Cerebellar cortex (tissue), 1 donor: ENCODE measurements around the gene RASD1.

Experiments
- DNase-seq: peaks from one replicate; pipeline ENCODE4 v3.0.0-alpha.2; 2015; ENCODE audit warnings: low spot score

The RASD1 gene

DNA sequence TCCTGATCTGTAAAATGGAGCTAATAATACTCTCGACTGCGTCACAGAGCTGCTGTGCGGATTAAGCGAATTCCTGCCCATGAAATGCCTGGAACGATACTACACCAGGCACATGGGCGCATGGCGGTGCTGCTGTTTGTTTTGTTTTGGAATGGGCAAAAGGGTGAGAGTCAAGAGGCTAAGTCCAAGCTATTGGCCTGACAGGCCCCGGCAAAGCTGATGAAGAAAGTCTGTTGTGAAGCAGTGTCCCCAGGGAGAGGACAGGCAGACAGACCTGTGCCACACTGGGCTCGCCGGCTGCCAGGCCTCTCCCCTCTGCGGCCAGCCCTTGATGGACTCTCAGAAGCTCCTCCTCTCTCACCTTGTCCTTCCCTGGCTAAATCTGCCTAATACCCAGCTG lies 31.3 kb upstream of the RASD1 start:
- DNase-seq, result no peak

DNA sequence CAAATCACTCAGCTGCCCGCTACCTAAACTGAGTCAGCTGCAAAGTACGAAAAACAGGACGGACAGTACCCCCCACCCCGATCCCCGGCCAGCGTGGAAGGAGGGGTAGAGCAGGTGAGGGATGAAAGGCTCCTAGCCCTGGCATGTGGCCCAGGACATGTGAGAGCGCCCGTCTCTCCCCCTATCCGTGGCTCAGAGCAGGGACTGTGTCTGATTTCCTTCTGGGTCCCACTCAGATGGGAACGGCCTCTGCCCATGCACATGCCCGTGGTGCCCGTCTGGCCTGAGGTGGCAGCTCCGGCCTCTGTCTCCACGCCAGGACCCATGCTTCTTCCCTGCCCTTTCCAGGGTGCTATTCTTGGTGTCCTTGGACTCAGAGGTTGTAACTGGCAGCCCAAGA lies 30.2 kb upstream of the RASD1 start:
- no peak for DNase-seq

GRCh38 chr17:17525956-17526355 lies 29.8 kb upstream of the RASD1 start:
- DNase-seq, result no peak

GRCh38 chr17:17525311-17525710 lies 29.1 kb upstream of the RASD1 start:
- DNase-seq, result no peak

- DNase-seq, result no peak
These were observed 27.7 kb upstream of the RASD1 start for GRCh38 chr17:17523731-17524490.

DNA sequence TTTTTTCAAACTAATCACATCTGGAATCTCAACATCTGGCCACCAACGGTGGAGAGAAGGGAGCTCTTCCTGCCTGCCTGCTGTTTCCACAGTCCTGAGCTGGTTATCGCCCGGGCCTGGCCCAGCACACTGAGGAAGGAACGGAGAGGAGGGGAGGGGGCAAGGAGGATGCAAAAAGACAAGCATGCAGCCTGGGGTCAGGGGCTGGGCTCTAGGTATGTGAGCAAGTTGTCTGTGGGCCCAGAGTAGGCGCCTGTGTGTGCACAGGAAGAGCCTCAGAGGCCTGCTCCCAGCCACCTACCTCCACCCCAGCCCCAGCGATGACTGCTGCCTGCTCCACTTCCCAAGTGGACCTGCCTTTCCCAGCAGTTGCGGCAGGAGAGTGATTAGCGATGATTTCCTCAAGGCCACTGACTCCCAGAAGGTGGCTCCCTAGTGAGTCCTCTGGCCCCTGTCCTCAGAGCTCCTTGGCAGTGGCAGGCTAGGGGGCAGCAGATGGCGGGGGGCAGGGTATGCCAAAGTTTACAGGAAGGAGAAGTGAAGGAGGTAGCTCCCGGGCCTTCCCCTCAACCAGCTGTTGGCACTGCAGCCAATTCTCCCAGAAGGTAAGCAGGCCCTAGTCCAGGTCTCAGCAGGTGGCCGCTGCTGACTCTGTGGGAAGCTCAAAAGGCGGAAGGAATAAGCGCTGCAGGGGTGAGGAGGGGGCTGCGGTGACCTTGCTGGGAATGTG lies 27.0 kb upstream of the RASD1 start:
- no peak for DNase-seq

GRCh38 chr17:17520599-17521232 lies 24.5 kb upstream of the RASD1 start:
- no peak for DNase-seq

GRCh38 chr17:17519886-17520285 lies 23.7 kb upstream of the RASD1 start:
- DNase-seq, result no peak

- DNase-seq, result no peak
These were observed 22.8 kb upstream of the RASD1 start for GRCh38 chr17:17518951-17519350.

- no peak for DNase-seq
These were observed 21.8 kb upstream of the RASD1 start for GRCh38 chr17:17518014-17518413.

DNA sequence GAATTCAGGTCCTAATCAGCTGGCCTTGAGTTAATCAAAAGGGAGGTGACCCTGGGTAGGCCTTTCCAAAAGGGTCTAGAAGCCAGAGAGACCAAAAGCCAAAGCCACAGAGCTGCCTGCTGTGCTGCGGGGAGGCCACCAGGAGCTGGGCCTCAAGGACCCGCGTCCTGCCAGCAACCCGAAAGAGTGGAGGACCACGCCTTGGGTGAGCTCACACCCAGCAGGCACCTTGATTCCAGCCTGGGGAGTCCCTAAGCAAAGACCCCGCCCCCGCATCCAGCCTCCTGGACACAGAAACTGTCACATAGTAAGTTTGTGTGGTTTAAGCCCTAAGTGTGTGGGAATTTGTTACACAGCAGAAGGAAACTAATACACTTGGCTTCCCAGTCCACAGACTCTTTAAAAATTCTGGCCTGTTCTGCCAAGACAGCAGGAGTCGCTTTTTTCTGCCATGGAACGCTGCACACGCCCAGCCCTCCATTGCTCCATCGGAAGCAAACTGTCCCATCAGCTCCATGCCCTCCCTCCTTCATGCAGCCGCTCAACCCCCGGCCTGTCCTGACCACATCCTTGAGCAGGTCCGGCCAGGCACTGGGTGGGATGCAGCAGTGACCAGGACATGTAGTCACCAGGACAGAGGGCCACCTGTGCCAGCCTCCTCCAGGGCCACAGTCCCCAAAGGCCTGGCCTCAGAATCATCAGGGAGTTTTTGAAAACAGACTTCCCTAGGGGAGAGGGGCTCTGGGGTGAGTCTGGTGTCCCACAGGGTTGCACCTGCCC lies 20.9 kb upstream of the RASD1 start:
- DNase-seq, result no peak

GRCh38 chr17:17515934-17516930 lies 20.0 kb upstream of the RASD1 start:
- DNase-seq, result peak; percentile 64

- no peak for DNase-seq
These were observed 19.1 kb upstream of the RASD1 start for GRCh38 chr17:17514993-17515933.

- no peak for DNase-seq
These were observed 18.3 kb upstream of the RASD1 start for GRCh38 chr17:17514361-17514992.

DNA sequence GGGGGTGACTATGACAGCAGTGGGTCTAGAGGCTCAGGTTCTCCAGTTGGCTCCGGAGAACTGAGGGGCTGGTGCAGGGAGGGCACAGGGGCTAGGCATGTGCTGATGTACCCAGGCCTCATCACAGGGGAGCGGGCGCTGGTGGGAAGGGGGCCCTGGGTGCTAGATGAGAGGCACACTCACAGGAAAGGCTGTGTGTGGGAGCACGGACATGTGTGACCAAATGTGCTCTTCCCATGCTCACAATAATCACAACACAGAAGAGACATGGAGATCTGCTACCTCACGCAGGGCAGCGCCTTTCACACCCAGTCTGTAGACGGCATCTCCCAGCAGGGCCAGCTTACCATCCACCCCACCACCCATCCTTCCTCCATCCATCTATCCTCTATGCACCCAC lies 17.4 kb upstream of the RASD1 start:
- DNase-seq, result no peak

- no peak for DNase-seq
These were observed 16.7 kb upstream of the RASD1 start for GRCh38 chr17:17512866-17513265.

GRCh38 chr17:17511881-17512858 lies 16.0 kb upstream of the RASD1 start:
- no peak for DNase-seq

- DNase-seq, result no peak
These were observed 15.1 kb upstream of the RASD1 start for GRCh38 chr17:17511293-17511741.
